Stimulated activated CD8-positive, alpha-beta memory T cell treated with anti-CD3 and anti-CD28 coated beads, Interleukin-7, amount 100 ng/mL, for 48 hours (primary cell): ENCODE data around the gene PPID.
A peak's percentile ranks its signal among the peaks of the same experiment; 100 is the strongest.
"Not testable (repeated sequence)": the region's sequence is repeated elsewhere in the genome, so short reads cannot be mapped to it uniquely, and the experiment has no call there.

Experiments used
- DNase-seq, 2 donors: peaks; one replicate each; pipeline ENCODE4 v3.0.0-alpha.2; 2020; ENCODE audit warnings: low read depth in 1 of 2; ENCODE audit errors: extremely low read depth in 1 of 2

The PPID gene

DNA sequence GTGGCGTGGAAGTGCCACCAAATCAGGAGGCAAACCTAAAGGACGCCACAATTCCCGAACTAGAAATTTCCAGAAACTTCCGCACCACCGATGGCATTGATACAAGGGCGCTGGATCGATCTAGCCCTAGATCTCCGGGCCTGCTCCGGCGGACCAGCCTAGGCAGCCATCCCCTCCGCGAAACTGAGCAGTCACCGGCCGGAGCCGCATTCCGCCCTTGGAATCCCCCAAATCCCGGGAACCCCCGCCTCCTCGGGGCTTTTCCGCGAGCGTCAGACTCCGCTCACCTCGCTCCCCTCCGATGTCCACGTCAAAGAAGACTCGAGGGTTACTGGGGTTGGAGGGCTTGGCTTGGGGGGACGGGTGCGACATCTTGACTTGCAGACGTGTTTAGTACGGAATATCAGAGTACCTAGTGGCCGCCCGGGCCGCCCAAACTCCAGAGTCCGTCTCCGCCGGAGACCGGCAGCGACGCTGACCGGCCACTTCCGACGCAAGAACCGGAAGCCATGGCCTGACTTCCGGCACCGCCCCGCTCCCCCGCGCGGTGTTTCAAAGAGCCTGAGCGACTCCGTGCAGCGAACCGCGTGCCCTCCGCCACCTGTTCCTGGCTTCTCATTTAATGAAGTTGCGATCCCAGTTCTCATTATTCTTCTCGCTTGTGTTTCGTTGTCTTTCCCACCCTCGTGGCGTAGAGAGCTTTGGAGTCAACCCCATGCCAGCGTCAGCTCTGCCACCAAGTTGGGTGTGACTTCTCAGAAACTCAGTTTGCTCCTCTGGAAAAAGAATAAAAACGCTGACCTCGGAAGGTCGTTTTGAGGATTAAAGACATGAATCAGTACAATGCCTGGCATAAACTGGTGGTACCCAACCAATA lies at the start of gene PPID:
Gene PPID, minus strand, starts transcription at position 480 of the 877 bp plus-strand sequence. Its CDS starts 108 bp downstream, at position 372.
- DNase-seq: peak; percentile 69 to 79

- DNase-seq: no peak
Observed at GRCh38 chr4:158771776-158772175, 48.6 kb upstream of the PPID start.

- DNase-seq: no peak
Observed at GRCh38 chr4:158770671-158771070, 47.5 kb upstream of the PPID start.

GRCh38 chr4:158769175-158769921 lies 46.2 kb upstream of the PPID start:
- DNase-seq: peak; percentile 16 to 19

DNA sequence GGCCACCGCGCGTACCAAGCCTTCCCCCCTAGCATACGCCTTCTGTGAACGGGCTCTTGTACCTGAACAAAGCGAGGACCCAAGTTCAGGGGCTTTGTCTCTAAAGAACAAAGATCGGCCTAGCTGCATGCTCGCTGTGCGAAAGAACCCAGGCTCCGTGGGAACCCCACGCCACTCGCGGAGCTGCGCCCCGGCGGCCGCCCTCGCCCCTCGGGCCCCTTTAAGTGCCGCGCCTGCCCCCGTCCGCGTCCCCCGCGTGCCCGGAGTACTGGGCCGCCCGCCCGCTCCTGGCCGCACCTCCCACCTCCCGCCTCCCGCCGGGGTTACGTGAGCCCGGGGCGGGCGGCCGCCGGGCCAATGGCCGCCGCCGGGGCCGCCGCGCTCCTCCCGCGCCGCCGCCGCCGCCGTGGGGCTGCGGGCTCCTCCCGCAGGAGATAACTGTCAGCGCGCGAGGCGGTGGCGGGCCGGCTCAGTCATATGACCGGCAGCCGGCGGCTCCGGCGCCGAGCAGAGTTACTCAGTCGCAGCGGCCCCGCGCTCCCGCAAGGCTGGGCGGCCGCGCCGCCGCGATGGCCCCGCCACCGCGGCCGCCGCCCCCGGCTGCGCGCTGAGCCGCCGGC lies 45.5 kb upstream of the PPID start, which contains the start of gene FNIP2:
Gene FNIP2, plus strand, starts transcription at position 472 of the 620 bp plus-strand sequence. CDS start 187 bp downstream, outside the sequence.
- peak; percentile 45 to 49 for DNase-seq

- DNase-seq: no peak
Observed at GRCh38 chr4:158767451-158767850, 44.3 kb upstream of the PPID start.

DNA sequence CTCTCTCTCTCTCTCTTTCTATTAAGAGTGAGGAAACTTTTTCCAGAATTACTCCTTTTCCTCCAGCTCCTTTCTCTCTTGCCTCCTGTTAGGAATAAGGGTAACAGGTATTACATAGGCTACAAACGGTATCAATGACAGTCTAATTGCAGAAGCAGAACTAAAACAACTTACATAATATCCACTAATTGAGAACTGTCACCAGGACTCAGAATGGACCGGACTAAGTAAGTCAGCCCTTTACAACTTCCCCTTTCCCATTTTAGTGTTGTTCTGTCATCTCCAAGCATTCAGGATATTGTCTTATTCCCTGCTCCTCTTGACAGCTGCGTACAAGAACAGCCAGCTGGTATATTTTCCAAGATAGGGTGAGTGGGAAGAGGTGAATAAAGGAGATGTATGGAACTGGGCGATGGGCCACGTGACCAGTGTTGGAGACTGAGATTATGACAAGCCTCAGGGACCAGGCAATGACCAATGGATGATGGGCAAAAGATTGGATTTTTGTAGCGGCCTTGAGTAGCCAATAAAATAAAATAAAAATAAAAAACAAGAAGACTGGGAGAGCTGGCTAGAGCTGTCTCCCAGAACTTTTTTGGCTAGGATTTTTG lies 43.3 kb upstream of the PPID start:
- no peak for DNase-seq

GRCh38 chr4:158763462-158763861 lies 40.3 kb upstream of the PPID start:
- no peak for DNase-seq

DNA sequence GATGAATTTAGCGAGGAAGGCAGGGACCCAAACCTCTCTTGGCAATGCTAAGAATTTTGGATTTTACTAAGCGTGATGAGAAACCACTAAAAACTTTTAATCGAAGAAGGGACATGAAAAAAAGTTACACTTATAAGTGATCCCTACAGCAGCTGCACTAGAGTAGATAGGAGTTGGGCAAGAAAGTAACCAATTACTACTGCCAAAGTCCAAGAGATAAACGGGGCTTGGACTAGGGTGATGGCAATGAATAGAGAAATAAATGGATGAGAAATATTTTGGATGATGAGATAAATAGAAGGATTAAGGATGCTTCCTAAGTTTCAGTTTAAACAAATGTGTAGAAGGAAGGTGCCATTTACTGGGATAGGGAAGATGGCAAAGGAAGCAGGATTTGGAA lies 39.4 kb upstream of the PPID start:
- no peak for DNase-seq

DNA sequence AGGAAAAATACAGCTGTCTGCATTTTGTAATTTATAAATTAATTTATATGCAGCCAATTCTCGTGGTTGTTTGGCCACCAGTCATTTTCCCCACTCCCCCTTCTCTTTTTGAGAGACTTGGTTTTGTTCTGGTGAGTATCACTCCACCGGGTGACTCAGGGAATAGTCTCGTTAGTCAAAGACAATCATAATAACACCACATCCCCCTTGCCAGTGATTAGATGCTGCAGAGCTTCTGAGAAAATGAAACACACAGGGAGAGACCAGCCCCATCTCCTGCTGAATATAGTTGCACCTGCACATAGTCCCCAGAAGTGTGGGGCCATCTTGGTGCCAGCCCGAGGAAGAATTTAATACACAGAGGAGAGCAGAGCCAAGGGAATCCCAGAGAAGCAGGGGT lies 37.7 kb upstream of the PPID start:
- no peak for DNase-seq

DNA sequence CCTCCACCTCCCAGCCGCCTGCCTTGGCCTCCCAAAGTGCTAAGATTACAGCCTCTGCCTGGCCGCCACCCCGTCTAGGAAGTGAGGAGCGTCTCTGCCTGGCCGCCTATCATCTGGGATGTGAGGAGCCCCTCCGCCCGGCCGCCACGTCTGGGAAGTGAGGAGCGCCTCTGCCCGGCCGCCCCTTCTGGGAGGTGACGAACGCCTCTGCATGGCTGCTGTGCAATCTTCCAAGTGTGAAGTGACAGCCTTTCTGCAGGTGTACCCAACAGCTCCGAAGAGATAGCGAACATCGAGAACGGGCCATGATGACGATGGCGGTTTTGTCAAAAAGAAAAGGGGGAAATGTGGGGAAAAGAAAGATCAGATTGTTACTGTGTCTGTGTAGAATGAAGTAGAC lies 36.3 kb upstream of the PPID start:
- not testable (repeated sequence) for DNase-seq

DNA sequence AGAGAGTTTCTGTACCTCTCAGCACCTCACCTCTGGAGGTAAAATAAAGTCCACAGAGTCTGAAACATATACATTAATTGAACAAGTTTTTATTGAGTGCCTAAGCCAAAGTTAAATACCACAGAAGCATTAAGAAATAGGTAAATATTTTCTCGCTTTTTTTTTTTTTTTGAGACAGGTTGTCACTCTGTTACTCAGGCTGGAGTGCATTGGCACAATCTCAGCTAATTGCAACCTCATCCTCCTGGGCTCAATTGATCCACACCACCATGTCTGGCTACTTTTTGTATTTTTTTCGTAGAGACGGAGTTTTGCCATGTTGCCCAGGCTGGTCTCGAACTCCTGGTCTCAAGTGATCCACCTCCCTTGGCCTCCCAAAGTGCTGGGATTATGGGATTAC lies 35.5 kb upstream of the PPID start:
- DNase-seq: no peak

DNA sequence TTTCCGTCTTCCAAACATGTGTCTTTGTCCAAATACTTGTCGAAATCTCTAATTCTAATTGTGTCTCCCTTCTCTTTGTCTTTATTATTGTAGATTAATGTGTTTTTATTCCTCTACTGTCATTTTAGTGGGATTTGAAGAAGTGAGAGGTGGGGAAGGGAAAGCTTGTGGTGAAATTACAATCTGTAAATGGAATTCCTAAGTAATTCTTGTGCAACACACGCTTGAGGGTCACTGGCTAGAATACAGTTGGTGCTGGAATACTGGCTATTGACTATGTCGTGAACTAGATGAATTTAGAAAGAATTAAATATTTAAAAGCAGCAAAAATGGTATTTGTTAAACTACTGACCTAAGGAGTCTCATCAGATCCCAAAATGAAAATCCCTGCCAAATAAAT lies 34.9 kb upstream of the PPID start:
- DNase-seq: no peak

GRCh38 chr4:158756588-158756987 lies 33.4 kb upstream of the PPID start:
- no peak for DNase-seq

- not testable (repeated sequence) for DNase-seq
Observed at GRCh38 chr4:158755819-158756218, 32.6 kb upstream of the PPID start.

DNA sequence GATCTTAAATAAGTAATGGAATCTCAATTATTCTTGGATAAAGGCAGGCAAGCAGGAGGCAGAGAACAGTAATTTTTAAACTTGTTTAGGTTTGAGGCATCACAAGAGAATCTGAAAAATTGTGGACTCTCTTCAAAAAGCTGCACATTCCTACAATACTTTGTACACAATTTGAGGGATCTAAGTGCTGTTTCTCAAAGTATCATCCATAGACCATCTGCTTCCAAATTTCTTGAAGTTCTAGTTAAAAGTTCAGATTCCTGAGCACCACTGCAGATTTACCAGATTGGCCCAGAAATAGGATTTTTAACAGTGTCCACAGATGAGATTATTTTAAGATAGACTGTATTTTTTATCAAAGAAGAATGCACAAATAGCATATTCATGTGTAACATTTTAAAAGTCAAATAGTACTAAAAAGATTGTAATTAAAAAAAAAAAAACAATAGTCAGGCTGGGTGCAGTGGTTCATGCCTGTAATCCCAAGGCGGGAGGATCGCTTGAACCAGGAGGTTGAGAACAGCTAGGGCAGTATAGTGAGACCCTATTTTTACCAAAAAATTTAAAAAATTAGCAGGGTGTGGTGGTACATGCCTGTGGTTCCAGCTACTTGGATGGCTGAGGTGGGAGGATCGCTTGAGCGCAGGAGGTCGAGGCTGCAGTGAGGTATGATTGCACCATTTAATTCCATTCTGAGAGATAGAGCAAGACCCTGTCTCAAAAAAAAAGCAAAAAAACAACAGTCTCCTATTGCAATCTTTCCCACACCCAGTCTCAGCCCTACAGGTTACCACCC lies 31.4 kb upstream of the PPID start:
- no peak for DNase-seq

- DNase-seq: no peak
Observed at GRCh38 chr4:158750379-158750778, 27.2 kb upstream of the PPID start.

- DNase-seq: not testable (repeated sequence)
Observed at GRCh38 chr4:158746537-158746936, 23.3 kb upstream of the PPID start.

GRCh38 chr4:158741326-158742021 lies 18.3 kb upstream of the PPID start:
- DNase-seq: no peak

DNA sequence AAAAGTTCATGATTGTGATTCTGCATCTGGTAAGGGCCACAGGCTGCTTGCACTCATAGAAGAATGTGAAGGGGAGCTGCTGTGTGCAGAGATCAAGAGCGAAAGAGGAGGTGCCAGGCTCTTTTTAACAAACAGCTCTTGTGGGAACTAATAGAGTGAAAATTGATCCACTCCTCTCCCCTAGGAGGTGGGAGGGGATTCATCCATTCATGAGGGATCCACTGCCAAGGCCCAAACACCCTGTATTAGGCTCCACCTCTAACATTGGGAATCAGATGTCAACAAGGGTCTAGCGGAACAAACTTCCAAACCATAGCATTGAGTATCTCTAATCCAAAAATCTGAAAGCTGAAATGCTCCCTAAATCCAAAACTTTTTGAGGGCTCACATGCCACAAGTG lies 16.4 kb upstream of the PPID start:
- no peak for DNase-seq
